NCI-H1436 (cell line): ENCODE results near the gene ZNF407.

Experiments used
- DNase-seq: peaks from one replicate; lab custom pipeline; 2025; lab: John Stamatoyannopoulos, UW

Gene ZNF407

GRCh38 chr18:74679006-74679678, 81.5 kb downstream of the ZNF407 start:
- no peak for DNase-seq

GRCh38 chr18:74679679-74680076, 82.0 kb downstream of the ZNF407 start:
- DNase-seq, result no peak

GRCh38 chr18:74682141-74682990, 84.7 kb downstream of the ZNF407 start:
- DNase-seq, result peak; percentile 0

- DNase-seq, result peak; percentile 17
These were observed 85.3 kb downstream of the ZNF407 start for GRCh38 chr18:74682991-74683297.

GRCh38 chr18:74683573-74683972, 85.9 kb downstream of the ZNF407 start:
- no peak for DNase-seq

GRCh38 chr18:74689251-74689650, 91.6 kb downstream of the ZNF407 start:
- DNase-seq, result no peak

- DNase-seq, result no peak
These were observed 94.8 kb downstream of the ZNF407 start for GRCh38 chr18:74692367-74693013.

- DNase-seq, result no peak
These were observed 96.8 kb downstream of the ZNF407 start for GRCh38 chr18:74694436-74694835.

GRCh38 chr18:74695170-74695569, 97.5 kb downstream of the ZNF407 start:
- no peak for DNase-seq

GRCh38 chr18:74698881-74699280, 101.2 kb downstream of the ZNF407 start:
- no peak for DNase-seq

- DNase-seq, result no peak
These were observed 101.8 kb downstream of the ZNF407 start for GRCh38 chr18:74699455-74699854.

- DNase-seq, result no peak
These were observed 105.3 kb downstream of the ZNF407 start for GRCh38 chr18:74702950-74703349.

- DNase-seq, result no peak
These were observed 110.5 kb downstream of the ZNF407 start for GRCh38 chr18:74708169-74708568.

- DNase-seq, result no peak
These were observed 111.8 kb downstream of the ZNF407 start for GRCh38 chr18:74709452-74709851.

GRCh38 chr18:74714120-74714519, 116.5 kb downstream of the ZNF407 start:
- no peak for DNase-seq

GRCh38 chr18:74714791-74715190, 117.1 kb downstream of the ZNF407 start:
- DNase-seq, result no peak

GRCh38 chr18:74715306-74715705, 117.6 kb downstream of the ZNF407 start:
- no peak for DNase-seq

- DNase-seq, result no peak
These were observed 118.4 kb downstream of the ZNF407 start for GRCh38 chr18:74715865-74716712.

- DNase-seq, result no peak
These were observed 120.6 kb downstream of the ZNF407 start for GRCh38 chr18:74718312-74718711.

GRCh38 chr18:74722237-74722636, 124.6 kb downstream of the ZNF407 start:
- DNase-seq, result no peak

- no peak for DNase-seq
These were observed 126.5 kb downstream of the ZNF407 start for GRCh38 chr18:74724186-74724585.

- no peak for DNase-seq
These were observed 128.0 kb downstream of the ZNF407 start for GRCh38 chr18:74725690-74726089.
